Stimulated activated CD8-positive, alpha-beta memory T cell treated with anti-CD3 and anti-CD28 coated beads, Interleukin-7, amount 100 ng/mL, for 48 hours (primary cell): Measurements from ENCODE around the gene EIF3A.
"Not testable (repeated sequence)": the region's sequence is repeated elsewhere in the genome, so short reads cannot be mapped to it uniquely, and the experiment has no call there.

Experiments
- DNase-seq, 2 donors: peaks; one replicate each; pipeline ENCODE4 v3.0.0-alpha.2; 2020; ENCODE audit warnings: low read depth in 1 of 2; ENCODE audit errors: extremely low read depth in 1 of 2

EIF3A gene

GRCh38 chr10:119049777-119050176 lies 30.8 kb downstream of the EIF3A start:
- DNase-seq, result no peak

GRCh38 chr10:119049361-119049760 lies 31.3 kb downstream of the EIF3A start:
- no peak for DNase-seq

- no peak for DNase-seq
Observed at GRCh38 chr10:119045561-119045960, 35.1 kb downstream of the EIF3A start.

- DNase-seq, result no peak
Observed at GRCh38 chr10:119042169-119042568, 38.4 kb downstream of the EIF3A start.

GRCh38 chr10:119041326-119041725 lies 39.3 kb downstream of the EIF3A start:
- no peak for DNase-seq

GRCh38 chr10:119039161-119039560 lies 41.5 kb downstream of the EIF3A start:
- no peak for DNase-seq

GRCh38 chr10:119031496-119032059 lies 49.0 kb downstream of the EIF3A start:
- DNase-seq, result no peak

GRCh38 chr10:119030421-119031250 lies 50.0 kb downstream of the EIF3A start:
- DNase-seq, result peak; percentile 29 to 32

GRCh38 chr10:119029613-119030420 lies 50.8 kb downstream of the EIF3A start, which contains the start of gene NANOS1:
Gene NANOS1, plus strand, starts transcription at chr10:119029714. Its CDS starts 88 bp downstream, at chr10:119029802.
- peak in 1 of 2 donors; percentile 11 for DNase-seq

- DNase-seq, result peak; percentile 66 to 69
Observed at GRCh38 chr10:119028900-119029612, 51.6 kb downstream of the EIF3A start.

GRCh38 chr10:119028445-119028899 lies 52.1 kb downstream of the EIF3A start:
- not testable (repeated sequence) for DNase-seq

- no peak for DNase-seq
Observed at GRCh38 chr10:119026301-119027110, 54.1 kb downstream of the EIF3A start.

- no peak for DNase-seq
Observed at GRCh38 chr10:119025776-119026175, 54.8 kb downstream of the EIF3A start.

- no peak for DNase-seq
Observed at GRCh38 chr10:119025336-119025735, 55.3 kb downstream of the EIF3A start.

- no peak for DNase-seq
Observed at GRCh38 chr10:119024882-119025281, 55.7 kb downstream of the EIF3A start.

GRCh38 chr10:119023553-119023868 lies 57.1 kb downstream of the EIF3A start:
- no peak for DNase-seq

- no peak for DNase-seq
Observed at GRCh38 chr10:119022846-119023552, 57.6 kb downstream of the EIF3A start.

- peak in 1 of 2 donors; percentile 25 for DNase-seq
Observed at GRCh38 chr10:119020627-119020946, 60.0 kb downstream of the EIF3A start.

- no peak for DNase-seq
Observed at GRCh38 chr10:119007211-119007574, 73.4 kb downstream of the EIF3A start.
